Measurements from ENCODE around the gene GABRG3.

DNA sequence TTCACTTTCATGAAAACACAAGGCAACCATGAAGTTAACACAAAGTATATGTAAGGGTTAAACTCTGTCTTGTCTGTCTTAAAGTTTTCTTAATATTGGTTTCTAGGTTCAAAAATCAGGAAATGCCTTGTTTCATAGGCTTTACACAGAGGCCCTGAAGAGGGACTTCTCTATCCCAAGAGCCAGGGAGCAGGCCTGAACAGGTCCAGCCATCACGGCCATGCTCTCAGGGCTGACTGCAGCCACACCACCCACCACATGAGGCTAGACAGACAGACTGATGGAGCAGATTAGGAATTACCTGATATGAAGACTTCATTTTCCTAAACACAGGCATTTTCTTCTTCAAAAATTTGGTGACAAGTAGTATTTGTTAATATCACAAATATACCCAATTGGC is 502.9 kb downstream of the GABRG3 start:
- no peak for TF ChIP-seq ZNF785 (CRISPR knock-in tag; IDR thresholded peaks at IDR 0.05)
- no peak for TF ChIP-seq NFYB (IDR thresholded peaks at IDR 0.05; ENCODE audit: extremely low read depth, insufficient read length)
- no peak for TF ChIP-seq ZNF134 (CRISPR knock-in tag; conservative IDR thresholded peaks at IDR 0.05)
- no peak for TF ChIP-seq EP300 (IDR thresholded peaks at IDR 0.05; ENCODE audit: low read length)
- no peak for TF ChIP-seq SMAD3 (CRISPR knock-in tag; conservative IDR thresholded peaks at IDR 0.05)
- no peak for TF ChIP-seq THRAP3 (IDR thresholded peaks at IDR 0.05; ENCODE audit: borderline replicate concordance)
- no peak for TF ChIP-seq ZNF175 (CRISPR knock-in tag; IDR thresholded peaks at IDR 0.05; ENCODE audit: low read depth)
- no peak for TF ChIP-seq YY1 (IDR thresholded peaks at IDR 0.05; ENCODE audit: borderline replicate concordance in 1 of 3, control insufficient read depth in 1 of 3, extremely low read depth in 1 of 3, insufficient read depth in 3 of 3, insufficient read length in 1 of 3, insufficient replicate concordance in 2 of 3, low read depth in 1 of 3, low read length in 2 of 3)
- TF ChIP-seq, protein P1, sequence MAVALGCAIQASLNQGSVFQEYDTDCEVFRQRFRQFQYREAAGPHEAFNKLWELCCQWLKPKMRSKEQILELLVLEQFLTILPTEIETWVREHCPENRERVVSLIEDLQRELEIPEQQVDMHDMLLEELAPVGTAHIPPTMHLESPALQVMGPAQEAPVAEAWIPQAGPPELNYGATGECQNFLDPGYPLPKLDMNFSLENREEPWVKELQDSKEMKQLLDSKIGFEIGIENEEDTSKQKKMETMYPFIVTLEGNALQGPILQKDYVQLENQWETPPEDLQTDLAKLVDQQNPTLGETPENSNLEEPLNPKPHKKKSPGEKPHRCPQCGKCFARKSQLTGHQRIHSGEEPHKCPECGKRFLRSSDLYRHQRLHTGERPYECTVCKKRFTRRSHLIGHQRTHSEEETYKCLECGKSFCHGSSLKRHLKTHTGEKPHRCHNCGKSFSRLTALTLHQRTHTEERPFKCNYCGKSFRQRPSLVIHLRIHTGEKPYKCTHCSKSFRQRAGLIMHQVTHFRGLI (CRISPR knock-in tag; IDR thresholded peaks at IDR 0.05) = no peak
- no peak for TF ChIP-seq TAF1 (IDR thresholded peaks at IDR 0.05; ENCODE audit: control insufficient read depth, extremely low read depth, insufficient read depth, low read length, severe bottlenecking)
- TF ChIP-seq, protein P2, sequence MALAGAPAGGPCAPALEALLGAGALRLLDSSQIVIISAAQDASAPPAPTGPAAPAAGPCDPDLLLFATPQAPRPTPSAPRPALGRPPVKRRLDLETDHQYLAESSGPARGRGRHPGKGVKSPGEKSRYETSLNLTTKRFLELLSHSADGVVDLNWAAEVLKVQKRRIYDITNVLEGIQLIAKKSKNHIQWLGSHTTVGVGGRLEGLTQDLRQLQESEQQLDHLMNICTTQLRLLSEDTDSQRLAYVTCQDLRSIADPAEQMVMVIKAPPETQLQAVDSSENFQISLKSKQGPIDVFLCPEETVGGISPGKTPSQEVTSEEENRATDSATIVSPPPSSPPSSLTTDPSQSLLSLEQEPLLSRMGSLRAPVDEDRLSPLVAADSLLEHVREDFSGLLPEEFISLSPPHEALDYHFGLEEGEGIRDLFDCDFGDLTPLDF (CRISPR knock-in tag; IDR thresholded peaks at IDR 0.05) = no peak
- TF ChIP-seq, protein P3, sequence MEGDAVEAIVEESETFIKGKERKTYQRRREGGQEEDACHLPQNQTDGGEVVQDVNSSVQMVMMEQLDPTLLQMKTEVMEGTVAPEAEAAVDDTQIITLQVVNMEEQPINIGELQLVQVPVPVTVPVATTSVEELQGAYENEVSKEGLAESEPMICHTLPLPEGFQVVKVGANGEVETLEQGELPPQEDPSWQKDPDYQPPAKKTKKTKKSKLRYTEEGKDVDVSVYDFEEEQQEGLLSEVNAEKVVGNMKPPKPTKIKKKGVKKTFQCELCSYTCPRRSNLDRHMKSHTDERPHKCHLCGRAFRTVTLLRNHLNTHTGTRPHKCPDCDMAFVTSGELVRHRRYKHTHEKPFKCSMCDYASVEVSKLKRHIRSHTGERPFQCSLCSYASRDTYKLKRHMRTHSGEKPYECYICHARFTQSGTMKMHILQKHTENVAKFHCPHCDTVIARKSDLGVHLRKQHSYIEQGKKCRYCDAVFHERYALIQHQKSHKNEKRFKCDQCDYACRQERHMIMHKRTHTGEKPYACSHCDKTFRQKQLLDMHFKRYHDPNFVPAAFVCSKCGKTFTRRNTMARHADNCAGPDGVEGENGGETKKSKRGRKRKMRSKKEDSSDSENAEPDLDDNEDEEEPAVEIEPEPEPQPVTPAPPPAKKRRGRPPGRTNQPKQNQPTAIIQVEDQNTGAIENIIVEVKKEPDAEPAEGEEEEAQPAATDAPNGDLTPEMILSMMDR (IDR thresholded peaks at IDR 0.05 in 2 of 3, conservative IDR thresholded peaks at IDR 0.05 in 1 of 3; ENCODE audit: insufficient read depth in 2 of 3, low read depth in 1 of 3, low read length in 3 of 3) = no peak
- TF ChIP-seq HNRNPLL (IDR thresholded peaks at IDR 0.05; ENCODE audit: low read depth, low read length, poor library complexity, severe bottlenecking) = no peak
- TF ChIP-seq ESRRA (IDR thresholded peaks at IDR 0.05; ENCODE audit: borderline replicate concordance, low read depth) = no peak

All from K562 (cell line).